ENCODE measurements around the gene LRRN1.

DNA sequence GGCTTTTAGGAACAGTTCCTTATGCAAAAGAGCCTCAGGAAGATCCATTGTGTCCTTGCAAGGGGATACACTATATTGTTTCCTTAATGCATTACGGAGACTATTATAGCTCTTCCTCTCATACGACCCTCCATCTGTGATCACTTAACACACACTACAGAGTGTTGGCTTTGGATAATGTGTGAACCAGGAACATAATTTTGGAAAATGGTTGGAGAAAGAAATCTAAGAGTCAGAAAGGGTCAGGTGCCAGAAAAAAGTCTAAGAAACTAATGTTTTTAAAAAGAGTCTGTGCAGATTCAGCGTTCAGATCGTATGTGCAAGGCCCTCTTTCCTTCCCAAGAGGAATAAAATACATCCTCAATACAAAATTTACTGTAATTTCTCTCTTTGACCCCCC lies 27.3 kb downstream of the LRRN1 start:
- TF ChIP-seq, protein P1, sequence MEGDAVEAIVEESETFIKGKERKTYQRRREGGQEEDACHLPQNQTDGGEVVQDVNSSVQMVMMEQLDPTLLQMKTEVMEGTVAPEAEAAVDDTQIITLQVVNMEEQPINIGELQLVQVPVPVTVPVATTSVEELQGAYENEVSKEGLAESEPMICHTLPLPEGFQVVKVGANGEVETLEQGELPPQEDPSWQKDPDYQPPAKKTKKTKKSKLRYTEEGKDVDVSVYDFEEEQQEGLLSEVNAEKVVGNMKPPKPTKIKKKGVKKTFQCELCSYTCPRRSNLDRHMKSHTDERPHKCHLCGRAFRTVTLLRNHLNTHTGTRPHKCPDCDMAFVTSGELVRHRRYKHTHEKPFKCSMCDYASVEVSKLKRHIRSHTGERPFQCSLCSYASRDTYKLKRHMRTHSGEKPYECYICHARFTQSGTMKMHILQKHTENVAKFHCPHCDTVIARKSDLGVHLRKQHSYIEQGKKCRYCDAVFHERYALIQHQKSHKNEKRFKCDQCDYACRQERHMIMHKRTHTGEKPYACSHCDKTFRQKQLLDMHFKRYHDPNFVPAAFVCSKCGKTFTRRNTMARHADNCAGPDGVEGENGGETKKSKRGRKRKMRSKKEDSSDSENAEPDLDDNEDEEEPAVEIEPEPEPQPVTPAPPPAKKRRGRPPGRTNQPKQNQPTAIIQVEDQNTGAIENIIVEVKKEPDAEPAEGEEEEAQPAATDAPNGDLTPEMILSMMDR (conservative IDR thresholded peaks at IDR 0.05; ENCODE audit: low read length) = no peak
- TF ChIP-seq EZH2phosphoT487 (IDR thresholded peaks at IDR 0.05; ENCODE audit: borderline replicate concordance, low read depth, low read length) = no peak
